MCF 10A (cell line): ENCODE data around the gene AGAP1. TPM values are rescaled to one million over a fixed set of nuclear protein-coding genes. Genes with fewer than 3 reads are reported as not detected.

ENCODE experiments used
- BruUV-seq: library from RNA; stranded (reverse); fragments of 400-500 nt; replicated peaks from 2 replicates; lab custom pipeline; 2021; lab: Mats Ljungman, UMichigan
- CTCF ChIA-PET: fragments of 300-600 bp; sonication (Branson Sonifier 250); formaldehyde crosslinking; extraction: SDS; loops from one replicate; lab custom pipeline; 2021; ENCODE audit warnings: antibody characterized with exemption, inconsistent platforms; lab: Yijun Ruan, JAX
- POLR2A ChIA-PET: fragments of 300-600, 350-650 bp; sonication (Branson Sonifier 250); formaldehyde crosslinking; extraction: SDS; loops from one replicate; lab custom pipeline; 2020; ENCODE audit warnings: antibody characterized with exemption, inconsistent platforms; lab: Yijun Ruan, JAX
- DNase-seq: peaks from one replicate; pipeline ENCODE4 v3.0.0-alpha.2; 2018; ENCODE audit not compliant: unreplicated experiment
- H3K27ac Mint-ChIP-seq: one replicate; pipeline ENCODE4 v1.8.0; 2022; ENCODE audit warnings: mild to moderate bottlenecking, low read depth, mixed read lengths; ENCODE audit not compliant: unreplicated experiment
- H3K27me3 Mint-ChIP-seq: one replicate; pipeline ENCODE4 v1.8.0; 2022; ENCODE audit warnings: mixed read lengths; ENCODE audit not compliant: insufficient read depth, unreplicated experiment
- H3K36me3 Mint-ChIP-seq: one replicate; pipeline ENCODE4 v1.8.0; 2022; ENCODE audit warnings: mild to moderate bottlenecking, moderate library complexity, mixed read lengths; ENCODE audit not compliant: insufficient read depth, unreplicated experiment
- H3K4me1 Mint-ChIP-seq: one replicate; pipeline ENCODE4 v1.8.0; 2022; ENCODE audit warnings: mixed read lengths; ENCODE audit not compliant: insufficient read depth, unreplicated experiment
- H3K4me3 Mint-ChIP-seq: one replicate; pipeline ENCODE4 v1.8.0; 2022; ENCODE audit warnings: mild to moderate bottlenecking, moderate library complexity, mixed read lengths; ENCODE audit not compliant: unreplicated experiment
- H3K9me3 Mint-ChIP-seq: one replicate; pipeline ENCODE4 v1.8.0; 2022; ENCODE audit warnings: mixed read lengths; ENCODE audit not compliant: unreplicated experiment
- CTCF ChIP-seq: fragments of 200-600 bp; IDR thresholded peaks from one replicate; pipeline ENCODE4 v1.8.0; 2022; ENCODE audit warnings: antibody characterized with exemption, mild to moderate bottlenecking; ENCODE audit not compliant: unreplicated experiment
- intact Hi-C: fragments of 100-400 bp; cut with micrococcal nuclease; formaldehyde crosslinking; loops from 2 replicates; pipeline ENCODE4 v1.14.1; 2022
- total RNA-seq: library from RNA; stranded (reverse); gene quantifications from 2 replicates; pipeline ENCODE4 v1.2.3, GENCODE V29; 2022

AGAP1 gene
- total RNA-seq, 1 experiment from 2014 or later = 41.3 TPM

GRCh38 chr2:235513984-235514626, 20.3 kb downstream of the AGAP1 start:
- DNase-seq = no peak
- CTCF ChIA-PET = no interaction called here
- Mint-ChIP-seq H3K36me3 (no peaks in the 10 kb centered on the region), H3K27ac (no peak overlapping the region), H3K4me1 (peaks cover 5% of the 10 kb centered on the region), H3K27me3 (no peaks in the 10 kb centered on the region), H3K9me3 (no peaks in the 10 kb centered on the region), H3K4me3 (no peak overlapping the region)
- POLR2A ChIA-PET = interaction anchor here (0.8 kb wide), 1 partner anchor 122 kb away, joined by 4 read pairs; no protein-coding TSS in a partner anchor
- intact Hi-C loops = no loop called here
- no TSS peak for BruUV-seq
- no peak for TF ChIP-seq CTCF

GRCh38 chr2:235514627-235515363, 21.0 kb downstream of the AGAP1 start:
- no peak for TF ChIP-seq CTCF
- Mint-ChIP-seq H3K36me3 (no peaks in the 10 kb centered on the region), H3K27ac (no peak overlapping the region), H3K9me3 (no peaks in the 10 kb centered on the region), H3K4me3 (no peak overlapping the region), H3K4me1 (peaks cover 5% of the 10 kb centered on the region), H3K27me3 (no peaks in the 10 kb centered on the region)
- POLR2A ChIA-PET = no interaction called here
- CTCF ChIA-PET = no interaction called here
- BruUV-seq = no TSS peak
- peak; percentile 12 for DNase-seq
- intact Hi-C loops = no loop called here

- intact Hi-C loops = no loop called here
- Mint-ChIP-seq H3K4me1 (peaks cover 5% of the 10 kb centered on the region), H3K27me3 (no peaks in the 10 kb centered on the region), H3K4me3 (no peak overlapping the region), H3K36me3 (no peaks in the 10 kb centered on the region), H3K27ac (no peak overlapping the region), H3K9me3 (no peaks in the 10 kb centered on the region)
- TF ChIP-seq CTCF = no peak
- ChIA-PET POLR2A (no interaction called here), CTCF (no interaction called here)
- DNase-seq = no peak
- BruUV-seq = no TSS peak
Measured at GRCh38 chr2:235515364-235515742, 21.5 kb downstream of the AGAP1 start.

GRCh38 chr2:235515821-235516220, 22.0 kb downstream of the AGAP1 start:
- no peak overlapping the region for H3K4me3 Mint-ChIP-seq
- no peaks in the 10 kb centered on the region for H3K27me3 Mint-ChIP-seq
- H3K4me1 Mint-ChIP-seq = peaks cover 5% of the 10 kb centered on the region
- POLR2A ChIA-PET = no interaction called here
- H3K9me3 Mint-ChIP-seq = no peaks in the 10 kb centered on the region
- CTCF ChIA-PET = no interaction called here
- no peak overlapping the region for H3K27ac Mint-ChIP-seq
- intact Hi-C loops = no loop called here
- no peak for DNase-seq
- TF ChIP-seq CTCF = no peak
- no peaks in the 10 kb centered on the region for H3K36me3 Mint-ChIP-seq
- BruUV-seq = no TSS peak
